ENCODE measurements around the gene NLRP7. TPM values are rescaled to one million over a fixed set of nuclear protein-coding genes. Genes with fewer than 3 reads are reported as not detected.
A peak's percentile ranks its signal among the peaks of the same experiment; 100 is the strongest.
"Not testable (repeated sequence)": the region's sequence is repeated elsewhere in the genome, so short reads cannot be mapped to it uniquely, and the experiment has no call there.

The NLRP7 gene
- total and polyA plus RNA-seq, 11 donors: not detected

DNA sequence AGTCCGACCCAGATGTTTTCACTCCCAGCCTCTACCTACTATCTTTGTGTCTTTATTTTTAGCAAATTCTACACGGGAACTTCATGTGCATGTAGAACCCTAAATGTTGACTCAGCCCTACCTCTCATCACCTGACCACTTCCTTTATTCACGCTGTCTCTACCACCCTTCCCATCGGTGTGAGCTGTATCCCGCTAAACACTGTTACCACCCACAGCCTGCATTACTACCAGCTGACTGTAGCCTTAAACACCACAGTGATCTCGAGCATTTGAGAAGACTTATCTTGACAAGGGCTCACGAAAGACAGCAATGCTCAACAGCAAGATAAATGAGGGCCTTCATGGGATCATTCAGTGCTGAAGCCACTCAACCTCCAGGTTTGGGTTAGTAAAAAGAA is 26.2 kb downstream of the NLRP7 start:
- H3K4me3 ChIP-seq: no peak overlapping the region
- TF ChIP-seq POLR2A (IDR thresholded peaks at IDR 0.05): no peak
- TF ChIP-seq, protein P1, sequence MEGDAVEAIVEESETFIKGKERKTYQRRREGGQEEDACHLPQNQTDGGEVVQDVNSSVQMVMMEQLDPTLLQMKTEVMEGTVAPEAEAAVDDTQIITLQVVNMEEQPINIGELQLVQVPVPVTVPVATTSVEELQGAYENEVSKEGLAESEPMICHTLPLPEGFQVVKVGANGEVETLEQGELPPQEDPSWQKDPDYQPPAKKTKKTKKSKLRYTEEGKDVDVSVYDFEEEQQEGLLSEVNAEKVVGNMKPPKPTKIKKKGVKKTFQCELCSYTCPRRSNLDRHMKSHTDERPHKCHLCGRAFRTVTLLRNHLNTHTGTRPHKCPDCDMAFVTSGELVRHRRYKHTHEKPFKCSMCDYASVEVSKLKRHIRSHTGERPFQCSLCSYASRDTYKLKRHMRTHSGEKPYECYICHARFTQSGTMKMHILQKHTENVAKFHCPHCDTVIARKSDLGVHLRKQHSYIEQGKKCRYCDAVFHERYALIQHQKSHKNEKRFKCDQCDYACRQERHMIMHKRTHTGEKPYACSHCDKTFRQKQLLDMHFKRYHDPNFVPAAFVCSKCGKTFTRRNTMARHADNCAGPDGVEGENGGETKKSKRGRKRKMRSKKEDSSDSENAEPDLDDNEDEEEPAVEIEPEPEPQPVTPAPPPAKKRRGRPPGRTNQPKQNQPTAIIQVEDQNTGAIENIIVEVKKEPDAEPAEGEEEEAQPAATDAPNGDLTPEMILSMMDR (IDR thresholded peaks at IDR 0.05): no peak
- DNase-seq: no peak
- H3K27ac ChIP-seq: no peak overlapping the region
- peaks cover 0 to 27% (median 0%) of the 10 kb centered on the region in 9 donors for H3K27me3 ChIP-seq
- H3K36me3 ChIP-seq: no peaks in the 10 kb centered on the region
- H3K9me3 ChIP-seq: no peaks in the 10 kb centered on the region
- ATAC-seq: no peak
- intact Hi-C loops (cut with DNase I): loop anchor here in 3 of 10 donors (10.0 kb wide), 3 partner anchors 246 to 266 kb away; partner anchors contain the start of gene LILRB4 (in 1 of the 3)
- 46 to 56% (median 50%) methylated on average over 7 of the region's 7 CpGs for WGBS, 4 donors
- H3K4me1 ChIP-seq: no peaks in the 10 kb centered on the region

- TF ChIP-seq, protein P1 (IDR thresholded peaks at IDR 0.05): peak in 9 of 12 donors; percentile 9 to 45 (median 26)
- not testable (repeated sequence) for ATAC-seq, H3K9me3 ChIP-seq, DNase-seq, H3K4me3 ChIP-seq, H3K27ac ChIP-seq, H3K4me1 ChIP-seq, H3K36me3 ChIP-seq
- intact Hi-C loops (cut with DNase I): loop anchor here in 3 of 10 donors (10.0 kb wide), 3 partner anchors 245 to 265 kb away; partner anchors contain the start of gene LILRB4 (in 1 of the 3)
- WGBS, 4 donors: 37 to 50% (median 39%) methylated on average over 17 to 23 of the region's 24 CpGs
- peaks cover 0 to 27% (median 3%) of the 10 kb centered on the region in 9 donors for H3K27me3 ChIP-seq
These were observed 27.4 kb downstream of the NLRP7 start for GRCh38 chr19:54919646-54920563.

DNA sequence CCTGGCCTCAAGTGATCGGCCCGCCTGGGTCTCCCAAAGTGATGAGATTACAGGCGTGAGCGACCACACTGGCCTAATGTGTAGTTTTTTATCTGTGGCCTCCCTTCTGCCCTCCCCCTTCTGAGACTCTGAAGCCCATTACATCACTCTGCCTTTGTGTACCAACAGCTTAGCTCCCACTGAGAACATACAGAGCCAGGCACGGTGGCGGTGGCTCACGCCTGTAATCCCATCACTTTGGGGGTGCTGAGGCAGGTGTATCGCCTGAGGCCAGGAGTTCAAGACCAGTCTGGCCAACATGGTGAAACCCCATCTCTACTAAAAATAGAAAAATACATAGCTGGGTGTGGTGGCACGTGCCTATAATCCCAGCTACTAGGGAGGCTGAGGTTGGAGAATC is 28.8 kb downstream of the NLRP7 start:
- 80 to 85% (median 82%) methylated on average over 9 of the region's 9 CpGs for WGBS, 4 donors
- H3K36me3 ChIP-seq: no peaks in the 10 kb centered on the region
- DNase-seq: no peak
- no peaks in the 10 kb centered on the region for H3K9me3 ChIP-seq
- peaks cover 0 to 27% (median 0%) of the 10 kb centered on the region in 9 donors for H3K27me3 ChIP-seq
- no peak overlapping the region for H3K27ac ChIP-seq
- H3K4me3 ChIP-seq: no peak overlapping the region
- intact Hi-C loops (cut with DNase I): no loop called here
- no peaks in the 10 kb centered on the region for H3K4me1 ChIP-seq
- TF ChIP-seq POLR2A (IDR thresholded peaks at IDR 0.05): no peak
- TF ChIP-seq, protein P1 (IDR thresholded peaks at IDR 0.05): no peak
- ATAC-seq: no peak

DNA sequence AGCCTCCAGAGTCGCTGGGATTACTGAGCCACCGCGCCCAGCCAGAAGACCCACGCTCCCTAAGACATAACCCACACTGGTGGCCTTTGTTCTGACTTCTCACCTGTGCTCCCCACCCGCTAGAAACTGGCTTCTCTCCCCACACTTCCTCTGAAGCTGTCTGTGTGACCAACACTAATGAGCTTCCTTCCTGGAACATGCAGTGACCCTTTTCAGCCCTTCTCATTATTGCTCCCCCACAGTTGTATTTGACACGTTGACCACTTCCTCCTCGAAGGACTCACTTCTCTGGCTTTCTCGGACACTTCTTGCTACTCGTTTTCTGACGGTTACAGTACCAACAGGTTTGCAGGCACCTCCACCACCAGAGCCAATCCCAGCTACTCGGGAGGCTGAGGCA is 30.5 kb downstream of the NLRP7 start:
- peaks cover 0 to 22% (median 0%) of the 10 kb centered on the region in 9 donors for H3K27me3 ChIP-seq

GRCh38 chr19:54907899-54908298 is 39.4 kb downstream of the NLRP7 start:
- H3K4me1 ChIP-seq; H3K27ac ChIP-seq; intact Hi-C loops (cut with DNase I); ATAC-seq; H3K36me3 ChIP-seq; H3K4me3 ChIP-seq; DNase-seq; H3K9me3 ChIP-seq: not testable (repeated sequence)
- peaks cover 0 to 12% (median 0%) of the 10 kb centered on the region in 9 donors for H3K27me3 ChIP-seq
- 56 to 64% (median 61%) methylated on average over 4 to 5 of the region's 5 CpGs for WGBS, 4 donors

More for the DNA sequence above, 30.5 kb downstream of the NLRP7 start:
- no peaks in the 10 kb centered on the region for H3K36me3 ChIP-seq
- intact Hi-C loops (cut with DNase I): no loop called here
- H3K4me3 ChIP-seq: no peak overlapping the region
- H3K27ac ChIP-seq: no peak overlapping the region
- no peak for TF ChIP-seq POLR2A (IDR thresholded peaks at IDR 0.05)
- TF ChIP-seq, protein P1 (IDR thresholded peaks at IDR 0.05): no peak
- no peak for DNase-seq
- H3K9me3 ChIP-seq: no peaks in the 10 kb centered on the region
- no peaks in the 10 kb centered on the region for H3K4me1 ChIP-seq
- peak in 1 of 4 donors; percentile 18 for ATAC-seq
- WGBS, 4 donors: 62 to 76% (median 74%) methylated on average over 11 of the region's 11 CpGs
